Neural progenitor cell (in vitro differentiated cells): Measurements from ENCODE around the gene RIGI. TPM values are rescaled to one million over a fixed set of nuclear protein-coding genes. Genes with fewer than 3 reads are reported as not detected.

Source experiments
- DNase-seq: peaks from one replicate; pipeline ENCODE4 v3.0.0-alpha.2; 2016; ENCODE audit warnings: low spot score
- H2AFZ ChIP-seq: fragments of 200-600 bp; sonication (generic); replicated peaks from 2 replicates; pipeline ENCODE4 v1.6.1; 2016; ENCODE audit warnings: antibody characterized with exemption
- H3F3A ChIP-seq: fragments of 200-600 bp; sonication (generic); 2 replicates; pipeline ENCODE4 v1.6.1; 2016; ENCODE audit warnings: antibody characterized with exemption, low read depth
- H3K27ac ChIP-seq: fragments of 200-600 bp; sonication (generic); 2 replicates; pipeline ENCODE4 v1.5.1; 2016; ENCODE audit warnings: mild to moderate bottlenecking
- H3K27me3 ChIP-seq: fragments of 200-600 bp; sonication (generic); 2 replicates; pipeline ENCODE4 v1.6.1; 2016; ENCODE audit warnings: mild to moderate bottlenecking, moderate library complexity
- H3K36me3 ChIP-seq: fragments of 200-600 bp; sonication (generic); 2 replicates; pipeline ENCODE4 v1.5.1; 2016
- H3K4me1 ChIP-seq: fragments of 200-600 bp; sonication (generic); 2 replicates; pipeline ENCODE4 v1.6.1; 2016; ENCODE audit warnings: mixed run types
- H3K4me2 ChIP-seq: fragments of 200-600 bp; sonication (generic); 2 replicates; pipeline ENCODE4 v1.6.1; 2016
- H3K4me3 ChIP-seq: fragments of 200-600 bp; sonication (generic); 2 replicates; pipeline ENCODE4 v1.5.1; 2016
- H3K79me2 ChIP-seq: fragments of 200-600 bp; sonication (generic); 2 replicates; pipeline ENCODE4 v1.6.1; 2016; ENCODE audit warnings: low read depth
- H3K9ac ChIP-seq: fragments of 200-600 bp; sonication (generic); 2 replicates; pipeline ENCODE4 v1.6.1; 2016
- H3K9me3 ChIP-seq: fragments of 200-600 bp; sonication (generic); 2 replicates; pipeline ENCODE4 v1.5.1; 2016; ENCODE audit warnings: low read depth
- H4K20me1 ChIP-seq: fragments of 200-600 bp; sonication (generic); 2 replicates; pipeline ENCODE4 v1.6.1; 2016; ENCODE audit warnings: low read depth
- H3K27ac Mint-ChIP-seq: 3 replicates; pipeline ENCODE4 v1.8.0; 2021; ENCODE audit warnings: mixed read lengths
- H3K27me3 Mint-ChIP-seq: 2 replicates; pipeline ENCODE4 v1.8.0; 2022; ENCODE audit warnings: low read depth, mild to moderate bottlenecking, inconsistent platforms, moderate library complexity, mixed read lengths; ENCODE audit not compliant: insufficient read depth
- H3K36me3 Mint-ChIP-seq: 3 replicates; pipeline ENCODE4 v1.8.0; 2021; ENCODE audit warnings: mixed read lengths
- H3K4me1 Mint-ChIP-seq: 3 replicates; pipeline ENCODE4 v1.8.0; 2021; ENCODE audit warnings: mixed read lengths
- H3K4me3 Mint-ChIP-seq: 3 replicates; pipeline ENCODE4 v1.8.0; 2021; ENCODE audit warnings: mild to moderate bottlenecking, moderate library complexity, mixed read lengths
- H3K9me3 Mint-ChIP-seq: 3 replicates; pipeline ENCODE4 v1.8.0; 2020; ENCODE audit warnings: mixed read lengths
- CTCF ChIP-seq: fragments of 200-600 bp; sonication (generic); IDR thresholded peaks from 2 replicates; pipeline ENCODE4 v1.5.1; 2017; ENCODE audit warnings: antibody characterized with exemption, mild to moderate bottlenecking
- EZH2 ChIP-seq: fragments of 200-600 bp; sonication (generic); IDR thresholded peaks from 2 replicates; pipeline ENCODE4 v1.6.1; 2017; ENCODE audit warnings: antibody characterized with exemption, mild to moderate bottlenecking, moderate library complexity
- EZH2phosphoT487 ChIP-seq: fragments of 200-600 bp; sonication (generic); IDR thresholded peaks from 2 replicates; pipeline ENCODE4 v1.6.1; 2017; ENCODE audit warnings: antibody characterized with exemption
- total RNA-seq: library from RNA; depleted of rRNA; stranded (reverse); fragments of >200 nt; gene quantifications from 2 replicates; pipeline ENCODE4 v1.2.3, GENCODE V29; 2015; ENCODE audit warnings: low replicate concordance

Gene RIGI
- total RNA-seq: 5.7 and 9.9 TPM in 2 replicates

- Histone ChIP-seq H3F3A (peaks cover 14% of the 10 kb centered on the region), H3K4me1 (peaks cover 10% of the 10 kb centered on the region), H3K4me3 (peak within 1 kb of the TSS; percentile 55), H2AFZ (peak within 1 kb of the TSS; percentile 94), H3K4me2 (peak within 1 kb of the TSS; percentile 92), H3K27me3 (no peaks in the 10 kb centered on the region), H3K79me2 (no peaks in the 10 kb centered on the region), H3K36me3 (no peaks in the 10 kb centered on the region), H4K20me1 (no peaks in the 10 kb centered on the region), H3K9ac (no peak within 1 kb of the TSS), H3K27ac (no peak within 1 kb of the TSS), H3K9me3 (no peaks in the 10 kb centered on the region)
- H3K27me3 Mint-ChIP-seq: no peaks in the 10 kb centered on the region
- H3K9me3 Mint-ChIP-seq: peaks cover 5% of the 10 kb centered on the region
- peak; percentile 83 for DNase-seq
- peaks cover 4% of the 10 kb centered on the region for H3K36me3 Mint-ChIP-seq
- H3K4me3 Mint-ChIP-seq: peak within 1 kb of the TSS; percentile 92
- TF ChIP-seq CTCF (peak; percentile 70), EZH2 (peak; percentile 30), EZH2phosphoT487 (no peak)
- H3K27ac Mint-ChIP-seq: no peak within 1 kb of the TSS
- peaks cover 15% of the 10 kb centered on the region for H3K4me1 Mint-ChIP-seq
Observed at GRCh38 chr9:32526041-32526706, at the start of gene RIGI. RIGI (minus strand) TSS chr9:32526196; CDS start chr9:32526166, 30 bp downstream.

- Mint-ChIP-seq H3K4me3 (no peak overlapping the region), H3K4me1 (peaks cover 18% of the 10 kb centered on the region), H3K27ac (no peak overlapping the region), H3K9me3 (no peaks in the 10 kb centered on the region), H3K27me3 (peaks cover 10% of the 10 kb centered on the region), H3K36me3 (peaks cover 3% of the 10 kb centered on the region)
- TF ChIP-seq EZH2 (no peak), CTCF (no peak), EZH2phosphoT487 (no peak)
- Histone ChIP-seq H3K27ac (no peak overlapping the region), H3K79me2 (peaks cover 30% of the 10 kb centered on the region), H3K36me3 (no peaks in the 10 kb centered on the region), H4K20me1 (peaks cover 18% of the 10 kb centered on the region), H2AFZ (no peak overlapping the region), H3K27me3 (no peaks in the 10 kb centered on the region), H3K9me3 (no peaks in the 10 kb centered on the region), H3K4me3 (no peak overlapping the region), H3K4me2 (no peak overlapping the region), H3K9ac (no peak overlapping the region), H3K4me1 (peaks cover 18% of the 10 kb centered on the region), H3F3A (peaks cover 13% of the 10 kb centered on the region)
- DNase-seq: no peak
Observed at GRCh38 chr9:32574858-32575257, 48.9 kb upstream of the RIGI start.

- H3K27me3 Mint-ChIP-seq: peaks cover 7% of the 10 kb centered on the region
- TF ChIP-seq EZH2phosphoT487 (no peak), CTCF (no peak)
- Histone ChIP-seq H3K36me3 (no peaks in the 10 kb centered on the region), H3K27me3 (no peaks in the 10 kb centered on the region), H3K4me3 (peak overlapping the region; percentile 98), H3K79me2 (peaks cover 39% of the 10 kb centered on the region), H3K4me2 (peak overlapping the region; percentile 90), H3F3A (peaks cover 13% of the 10 kb centered on the region), H3K9me3 (no peaks in the 10 kb centered on the region), H3K9ac (no peak overlapping the region), H3K27ac (no peak overlapping the region), H4K20me1 (peaks cover 18% of the 10 kb centered on the region), H2AFZ (peak overlapping the region; percentile 92), H3K4me1 (peaks cover 18% of the 10 kb centered on the region)
- peaks cover 3% of the 10 kb centered on the region for H3K36me3 Mint-ChIP-seq
- no peaks in the 10 kb centered on the region for H3K9me3 Mint-ChIP-seq
- DNase-seq: no peak
- H3K4me1 Mint-ChIP-seq: peaks cover 18% of the 10 kb centered on the region
- peak overlapping the region; percentile 99 for H3K27ac Mint-ChIP-seq
- H3K4me3 Mint-ChIP-seq: peak overlapping the region; percentile 99
Observed at GRCh38 chr9:32573821-32574220, 47.8 kb upstream of the RIGI start.
